ENCODE data around the gene POU2F1. TPM values are rescaled to one million over a fixed set of nuclear protein-coding genes. Genes with fewer than 3 reads are reported as not detected.

Gene POU2F1
- 10 to 100 TPM in 3 of 4 donors, 1 to 10 TPM in 1; 8.1 to 16.6 (median 16.2) TPM for polyA plus RNA-seq (ENCODE audit: insufficient read length in 4 of 4)

DNA sequence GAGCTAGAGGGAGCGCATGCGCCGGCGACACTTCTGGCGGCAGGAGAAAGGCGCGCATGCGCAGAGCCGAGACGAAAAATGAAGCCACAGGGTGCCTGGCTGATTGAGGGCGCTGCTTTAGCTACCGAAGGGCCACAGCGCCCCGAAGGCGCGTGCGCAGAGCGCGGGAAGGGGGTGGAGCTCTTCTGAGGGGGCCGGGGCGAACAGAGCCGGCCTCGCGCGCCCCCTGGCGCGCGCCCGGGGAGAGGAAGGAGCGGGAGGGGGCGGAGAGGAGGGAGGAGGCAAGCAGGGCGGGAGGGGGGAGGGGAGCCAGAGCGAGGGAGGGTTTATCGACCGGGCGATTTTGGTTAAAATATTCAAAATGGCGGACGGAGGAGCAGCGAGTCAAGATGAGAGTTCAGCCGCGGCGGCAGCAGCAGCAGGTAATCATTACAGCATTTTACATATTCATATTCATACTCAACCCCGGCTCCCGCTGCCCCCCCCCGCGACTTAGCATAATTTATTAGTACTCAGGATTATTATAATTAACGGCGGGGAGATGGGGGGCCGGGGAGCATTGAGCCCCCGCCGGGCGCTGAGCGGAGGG lies at the start of gene POU2F1:
POU2F1 (plus strand) TSS at position 350 of the 589 bp plus-strand sequence; CDS start at position 362, 12 bp downstream.
- DNase-seq (ENCODE audit: low read depth in 4 of 4, low spot score in 3 of 4), result peak; percentile 97 to 100 (median 99)

DNA sequence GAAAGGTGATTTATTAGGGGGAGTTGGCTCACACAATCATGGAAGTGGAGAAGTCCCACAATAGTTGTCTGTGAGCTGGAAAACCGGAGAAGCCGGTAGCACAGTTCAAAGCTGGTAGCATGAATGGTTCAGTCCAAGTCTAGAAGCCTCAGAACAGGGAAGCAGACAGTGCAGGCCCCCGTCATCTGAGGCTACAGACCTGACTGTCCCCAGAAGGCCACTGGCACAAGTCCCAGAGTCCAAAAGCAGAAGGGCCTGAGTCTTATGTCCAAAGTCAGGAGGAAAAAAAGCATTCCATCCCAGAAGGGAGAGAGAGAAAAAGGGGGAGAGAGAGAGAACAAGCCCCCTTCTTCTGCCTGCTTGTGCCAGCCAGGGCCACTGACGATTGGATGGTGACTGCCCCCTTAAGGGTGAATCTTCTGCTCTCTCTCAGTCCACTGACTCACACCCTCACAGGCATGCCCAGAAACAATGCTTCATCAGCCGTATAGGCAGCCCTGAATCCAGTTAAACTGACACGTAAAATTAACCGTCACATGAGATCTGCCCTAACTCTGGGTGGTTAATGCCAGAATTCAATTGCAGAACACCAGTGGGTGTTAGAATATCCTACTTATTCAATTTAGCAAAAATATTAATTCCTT lies 49.3 kb upstream of the POU2F1 start:
- no peak for DNase-seq (ENCODE audit: low read depth in 4 of 4, low spot score in 3 of 4)

DNA sequence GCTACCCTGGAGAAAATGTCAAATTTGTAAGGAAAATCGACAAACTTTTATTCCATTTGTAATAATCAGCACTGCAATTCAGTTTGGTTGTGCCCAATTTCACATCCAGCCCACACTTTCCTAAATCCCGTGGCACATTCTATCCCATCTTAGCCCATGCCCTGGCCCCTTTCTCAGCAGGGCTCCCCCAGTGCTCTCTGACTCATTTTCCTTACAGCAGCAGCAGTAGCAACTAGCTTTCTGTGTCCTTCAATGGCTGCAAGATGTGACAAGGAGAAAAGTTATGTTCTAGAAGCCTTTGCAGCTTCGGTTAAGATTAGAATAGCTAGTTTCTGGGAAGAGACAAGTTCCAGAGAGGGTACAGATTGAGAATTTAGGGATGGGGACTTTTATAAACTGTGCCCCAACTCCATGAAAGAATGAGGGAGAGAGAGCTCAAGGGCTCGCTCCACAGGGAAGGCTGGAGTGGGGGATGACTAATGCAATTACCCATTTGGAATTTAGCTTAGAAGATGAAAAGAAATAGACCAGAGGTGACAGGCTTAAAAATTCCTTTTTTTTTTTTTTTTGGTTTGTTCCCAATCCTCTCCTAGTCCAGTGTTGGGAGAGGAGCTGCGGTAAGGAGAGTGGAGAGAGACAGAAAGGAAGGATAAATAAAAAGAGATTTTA lies 47.0 kb upstream of the POU2F1 start:
- DNase-seq (ENCODE audit: low read depth in 4 of 4, low spot score in 3 of 4), result no peak

DNA sequence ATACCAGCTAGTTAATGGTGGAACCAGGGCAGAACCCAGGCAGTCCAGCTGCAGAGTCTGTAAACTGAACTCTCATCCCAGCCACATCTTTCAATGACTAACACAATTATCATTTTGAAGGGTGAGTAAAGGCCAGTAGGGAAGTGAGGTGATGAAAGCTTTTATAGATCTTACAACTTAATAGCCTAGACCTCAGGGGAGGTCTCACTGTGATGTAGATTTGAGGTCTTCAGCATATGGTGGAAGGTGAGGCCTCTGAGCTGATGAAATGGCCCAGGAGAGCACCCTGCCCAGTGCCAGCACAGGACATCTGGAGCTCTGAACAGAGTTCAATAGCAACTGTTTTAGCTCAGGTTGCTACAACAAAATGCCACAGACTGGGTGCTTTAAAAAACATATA lies 44.8 kb upstream of the POU2F1 start:
- no peak for DNase-seq (ENCODE audit: low read depth in 4 of 4, low spot score in 3 of 4)

DNA sequence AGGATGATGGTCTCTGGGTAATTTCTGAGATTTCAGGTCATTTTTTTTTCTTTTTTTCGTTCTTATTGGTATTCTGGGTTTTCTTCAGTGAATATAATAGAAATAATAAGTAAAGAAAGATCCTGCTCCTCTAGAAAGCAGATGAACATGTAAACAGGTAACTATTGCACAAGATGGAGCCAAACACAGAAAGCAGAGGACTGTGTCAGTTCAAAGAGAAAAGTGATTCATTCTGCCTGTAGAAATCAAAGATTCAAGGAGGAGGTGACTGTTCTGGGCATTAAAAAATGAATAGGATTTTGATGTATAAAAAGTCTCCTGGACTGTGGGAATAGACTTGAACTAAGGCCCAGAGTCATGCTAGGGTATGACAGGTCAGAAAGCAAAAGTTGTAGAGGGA lies 41.9 kb upstream of the POU2F1 start:
- DNase-seq (ENCODE audit: low read depth in 4 of 4, low spot score in 3 of 4), result no peak

DNA sequence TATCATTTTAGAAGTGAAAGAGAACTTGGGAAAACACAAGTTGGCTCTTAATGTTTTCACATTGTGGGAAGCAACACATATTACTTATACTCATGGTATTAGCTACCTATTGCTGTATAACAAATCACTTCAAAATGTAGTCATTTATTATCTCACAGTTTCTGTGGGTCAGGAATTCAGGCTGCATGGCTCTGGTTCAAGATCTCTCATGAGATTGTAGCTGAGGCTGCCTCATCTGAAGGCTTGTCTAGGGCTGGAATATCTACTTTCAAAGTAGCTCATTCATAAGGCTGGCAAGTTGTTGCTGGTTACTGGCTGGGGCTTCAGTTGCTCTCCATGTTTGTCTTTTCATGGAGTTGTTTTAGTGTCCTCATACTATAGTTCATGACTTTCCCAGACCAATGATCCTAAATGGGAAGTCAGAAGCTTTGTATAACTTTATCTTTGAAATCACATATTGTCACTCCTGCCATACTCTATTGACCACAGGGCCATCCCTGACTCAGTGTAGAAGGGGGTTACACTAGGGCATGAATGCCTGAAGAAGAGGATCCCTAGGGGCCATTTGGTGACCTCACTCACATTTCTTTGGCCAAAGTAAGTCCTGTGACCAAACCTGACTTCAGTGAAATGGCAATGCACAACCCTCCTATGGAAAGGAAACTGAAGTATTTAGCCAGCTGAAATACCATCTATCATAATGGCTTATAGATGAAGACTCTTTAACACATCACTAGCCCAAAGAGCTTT lies 37.9 kb upstream of the POU2F1 start:
- DNase-seq (ENCODE audit: low read depth in 4 of 4, low spot score in 3 of 4), result no peak

DNA sequence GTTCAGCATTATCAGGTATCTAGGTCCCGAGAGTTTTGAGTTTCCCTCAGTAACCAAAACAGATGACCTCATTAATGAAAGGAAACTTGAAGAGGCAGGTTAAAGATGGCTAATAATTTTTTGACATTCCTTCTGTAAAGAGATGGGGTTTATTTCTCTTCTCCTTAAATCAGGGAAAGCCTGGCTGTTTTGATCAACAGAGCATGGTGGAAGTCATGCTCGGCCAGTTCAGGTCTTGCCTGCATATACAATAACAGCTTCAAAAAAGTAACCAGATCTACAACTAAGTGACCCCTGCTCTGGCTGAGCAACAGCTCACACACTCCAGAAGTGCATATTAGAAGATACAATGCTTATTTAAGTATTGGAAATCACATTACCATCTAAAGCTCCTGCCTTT lies 36.6 kb upstream of the POU2F1 start:
- no peak for DNase-seq (ENCODE audit: low read depth in 4 of 4, low spot score in 3 of 4)

DNA sequence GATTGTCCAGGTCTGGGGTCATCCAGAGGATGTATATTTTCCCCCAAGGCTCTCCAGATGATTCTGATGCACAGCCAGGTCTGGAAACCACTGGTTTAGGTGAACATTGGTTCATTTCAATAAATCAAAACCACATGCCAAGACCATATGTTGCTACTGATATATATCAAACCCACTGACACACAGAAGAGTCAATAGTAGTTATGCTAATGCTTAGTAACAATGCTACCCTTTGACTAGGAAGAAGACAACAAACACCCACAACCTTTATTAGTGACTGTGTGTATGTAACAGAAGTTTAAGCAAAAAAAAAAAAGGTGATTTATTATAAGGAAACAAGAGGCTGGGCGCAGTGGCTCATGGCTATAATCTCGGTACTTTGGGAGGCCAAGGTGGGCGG lies 35.6 kb upstream of the POU2F1 start:
- no peak for DNase-seq (ENCODE audit: low read depth in 4 of 4, low spot score in 3 of 4)

DNA sequence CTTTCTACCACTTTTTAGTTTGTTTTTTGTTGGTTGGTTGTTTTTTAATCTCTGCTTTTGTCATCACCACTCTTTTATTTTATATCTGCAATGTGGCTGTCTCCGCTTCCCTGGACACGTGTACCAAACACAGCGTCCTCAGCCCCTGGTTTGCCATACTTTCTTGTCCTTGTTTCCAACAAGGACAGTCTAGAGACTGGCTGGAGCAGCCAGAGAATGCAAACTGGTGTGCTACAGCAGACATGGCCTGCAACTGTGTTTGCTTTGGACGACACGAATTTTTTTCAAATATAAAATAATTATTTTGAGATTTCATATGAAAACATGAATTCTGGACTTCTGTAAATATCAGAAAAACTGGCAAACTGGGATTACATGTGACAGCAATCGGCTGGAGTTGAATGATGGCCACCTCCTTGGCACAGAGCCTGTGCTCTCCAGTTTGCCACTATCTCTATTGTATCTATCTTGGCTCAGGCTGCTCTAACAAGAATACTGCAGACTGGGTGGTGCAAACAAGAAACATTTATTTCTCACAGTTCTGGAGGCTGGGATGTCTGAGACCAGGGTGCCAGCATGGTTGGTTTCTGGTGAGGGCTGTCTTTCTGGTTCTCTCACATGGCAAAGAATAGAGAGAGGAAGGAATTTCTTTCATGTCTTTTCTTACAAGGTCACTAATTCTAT lies 34.6 kb upstream of the POU2F1 start:
- no peak for DNase-seq (ENCODE audit: low read depth in 4 of 4, low spot score in 3 of 4)

DNA sequence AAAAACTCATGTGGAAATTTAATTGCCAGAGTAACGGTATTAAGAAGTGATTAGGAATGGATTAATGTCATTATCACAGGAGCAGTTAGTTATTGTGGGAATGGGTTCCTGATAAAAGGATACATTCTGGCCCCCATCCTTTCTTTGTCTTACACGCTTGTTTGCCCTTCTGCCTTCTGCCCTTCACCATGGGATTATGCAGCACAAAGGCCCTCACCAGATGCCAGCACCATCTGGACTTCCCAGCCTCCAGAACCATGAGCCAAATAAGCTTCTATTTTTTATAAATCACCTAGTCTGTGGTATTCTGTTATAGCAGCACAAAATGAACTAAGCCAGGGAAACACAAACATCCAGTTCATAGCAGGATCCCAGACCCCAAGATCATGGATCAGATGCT lies 33.9 kb upstream of the POU2F1 start:
- no peak for DNase-seq (ENCODE audit: low read depth in 4 of 4, low spot score in 3 of 4)

DNA sequence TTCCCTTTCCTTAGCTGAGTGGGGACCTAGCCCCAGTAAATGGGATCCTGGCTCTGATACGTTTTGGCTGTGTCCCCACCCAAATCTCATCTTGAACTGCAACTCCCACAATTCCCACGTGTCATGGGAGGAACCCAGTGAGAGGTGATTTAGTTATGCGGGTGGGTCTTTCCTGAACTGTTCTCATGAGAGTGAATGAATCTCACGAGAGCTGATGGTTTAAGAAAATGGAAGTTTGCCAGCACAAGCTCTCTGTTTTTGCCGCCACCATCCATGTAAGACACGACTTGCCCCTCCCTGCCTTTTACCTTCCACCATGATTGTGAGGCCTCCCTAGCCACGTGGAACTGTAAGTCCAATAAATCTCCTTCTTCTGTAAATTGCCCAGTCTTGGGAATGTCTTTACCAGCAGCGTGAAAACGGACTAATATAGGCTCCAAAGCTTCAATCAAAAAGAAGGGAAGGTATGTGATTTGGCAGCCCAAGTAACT lies 29.9 kb upstream of the POU2F1 start:
- DNase-seq (ENCODE audit: low read depth in 4 of 4, low spot score in 3 of 4), result no peak

DNA sequence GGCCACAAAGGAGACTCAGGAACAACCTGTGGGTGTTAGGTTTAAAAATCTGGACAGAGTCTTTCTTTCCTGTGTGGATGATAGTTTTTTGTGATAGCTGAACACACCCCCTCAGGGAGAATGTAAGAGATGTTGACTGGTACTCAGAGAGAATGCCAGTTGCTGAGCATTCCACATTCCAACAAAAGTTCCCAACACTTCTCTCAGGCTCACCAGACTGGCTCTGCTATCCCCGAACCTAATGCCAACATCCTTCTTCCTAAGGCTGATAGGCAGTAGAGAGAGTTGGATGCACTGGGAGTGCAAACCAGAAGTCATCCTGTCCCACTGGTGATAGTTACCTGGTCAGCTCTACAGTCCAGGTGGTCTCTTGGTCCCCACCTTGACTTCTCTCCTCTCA lies 28.7 kb upstream of the POU2F1 start:
- DNase-seq (ENCODE audit: low read depth in 4 of 4, low spot score in 3 of 4), result no peak

DNA sequence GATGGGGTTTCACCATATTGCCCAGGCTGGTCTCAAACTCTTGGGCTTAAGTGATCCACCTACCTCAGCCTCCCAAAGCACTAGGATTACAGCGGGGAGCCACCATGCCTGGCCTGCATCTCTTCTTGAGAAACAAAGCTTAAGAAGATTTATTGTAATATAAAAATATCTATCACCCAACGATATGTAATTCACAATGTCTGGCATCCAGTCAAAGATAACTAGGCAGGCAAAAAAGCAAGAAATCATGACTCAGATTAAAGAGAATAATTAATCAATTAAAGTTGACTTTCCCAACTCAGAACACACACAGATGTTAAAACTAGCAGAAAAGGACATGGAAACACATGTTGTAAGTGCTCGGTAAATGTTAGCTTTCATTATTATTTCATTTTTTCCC lies 26.5 kb upstream of the POU2F1 start:
- no peak for DNase-seq (ENCODE audit: low read depth in 4 of 4, low spot score in 3 of 4)

DNA sequence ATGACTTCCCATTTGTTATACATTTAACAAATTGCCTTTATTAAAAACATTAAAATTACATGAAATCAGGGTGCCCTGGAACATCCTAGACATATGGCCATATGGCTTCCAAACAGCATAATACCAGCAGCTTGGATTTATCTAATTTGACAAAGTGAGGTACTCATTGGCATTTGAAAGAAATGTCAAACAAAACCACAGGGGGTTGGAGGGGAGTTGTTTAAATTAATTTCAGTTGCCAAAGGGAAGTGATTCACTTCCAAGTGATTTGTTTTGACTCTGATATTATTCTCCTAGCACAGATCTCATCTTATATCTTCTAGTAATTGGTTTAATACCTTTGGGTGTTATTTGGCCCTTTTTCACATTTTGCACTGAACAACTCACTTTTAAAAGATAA lies 24.5 kb upstream of the POU2F1 start:
- DNase-seq (ENCODE audit: low read depth in 4 of 4, low spot score in 3 of 4), result no peak

DNA sequence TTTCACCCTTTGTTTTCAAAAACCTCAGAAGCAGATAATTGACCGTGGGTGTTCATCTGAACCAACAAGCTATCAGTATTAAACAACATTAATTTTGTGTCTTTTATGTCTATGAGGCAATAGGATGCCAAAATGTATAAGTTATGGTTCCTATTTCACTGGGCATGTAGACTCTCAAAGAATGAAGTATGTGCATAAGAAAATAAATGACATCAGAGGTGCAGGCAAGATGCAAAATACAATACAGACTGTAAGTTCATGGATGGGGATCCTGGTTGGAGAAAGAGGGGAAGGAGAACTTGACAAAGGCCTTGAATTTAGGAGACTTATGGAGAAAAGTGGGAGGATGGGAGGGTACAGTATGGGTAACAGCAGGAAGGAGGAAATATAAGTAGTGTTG lies 23.4 kb upstream of the POU2F1 start:
- DNase-seq (ENCODE audit: low read depth in 4 of 4, low spot score in 3 of 4), result no peak

DNA sequence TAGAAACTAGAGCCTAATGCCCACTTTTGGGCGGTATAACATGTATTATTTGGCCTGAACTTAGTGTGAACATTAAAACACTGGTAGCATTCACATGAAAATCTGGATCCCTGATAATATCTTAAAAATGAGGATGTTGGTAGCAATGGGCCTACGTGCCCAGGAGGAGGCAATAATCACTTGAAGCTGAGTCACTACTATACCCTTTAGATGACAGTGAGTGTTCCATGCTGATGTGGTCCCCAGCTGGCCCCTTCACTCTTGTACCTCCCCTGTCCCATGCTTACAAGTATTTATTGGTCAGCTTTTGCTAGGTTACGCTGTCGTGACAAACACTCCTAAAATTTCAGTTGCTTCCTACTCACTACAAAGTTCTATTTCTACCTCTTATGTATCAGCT lies 23.0 kb upstream of the POU2F1 start:
- DNase-seq (ENCODE audit: low read depth in 4 of 4, low spot score in 3 of 4), result no peak

DNA sequence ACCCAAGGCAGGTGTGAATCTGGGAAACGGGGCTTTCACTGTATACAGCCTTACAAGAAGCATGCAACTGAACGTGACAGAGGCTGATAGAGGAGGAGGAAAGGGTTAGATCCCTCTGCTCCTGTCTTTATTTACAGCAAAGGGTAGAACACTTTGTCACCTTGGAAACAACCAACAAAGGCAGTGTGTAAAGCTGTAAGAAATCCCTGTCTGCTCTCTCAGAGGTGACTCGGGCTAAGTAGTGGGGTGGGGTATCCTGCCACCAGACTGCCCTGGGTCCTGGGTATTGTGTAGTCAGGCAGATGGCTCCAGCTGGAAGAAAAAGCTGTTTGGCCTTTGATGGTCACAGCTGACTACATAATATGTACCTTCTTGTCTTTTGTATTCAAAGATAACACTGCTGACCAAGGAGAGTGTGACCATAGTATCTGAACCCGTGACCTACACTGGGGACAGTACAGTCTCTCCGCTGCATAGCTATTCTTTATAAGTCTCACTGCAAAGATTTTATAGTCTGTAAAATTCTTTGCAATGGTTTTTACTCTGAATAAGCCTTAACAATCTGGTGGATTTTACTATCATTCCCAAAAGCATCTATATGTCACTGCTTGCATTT lies 22.1 kb upstream of the POU2F1 start:
- no peak for DNase-seq (ENCODE audit: low read depth in 4 of 4, low spot score in 3 of 4)

DNA sequence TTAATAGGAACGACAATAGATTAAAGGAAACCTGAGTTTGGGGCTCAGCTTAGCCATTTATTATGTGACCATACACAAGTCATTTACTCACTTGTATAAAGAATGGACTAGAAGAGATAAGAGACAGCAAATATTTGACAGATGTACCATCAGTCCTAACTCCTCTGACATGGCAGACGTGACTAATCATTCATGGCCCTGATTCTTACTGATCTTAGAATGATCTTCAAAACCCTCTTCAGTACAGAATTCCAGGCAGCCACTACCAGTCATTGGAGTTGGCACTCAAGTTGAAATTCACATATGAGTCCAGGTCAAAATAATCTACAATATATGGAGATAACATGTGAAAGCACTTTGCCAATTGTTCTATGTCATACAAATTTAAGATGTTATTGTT lies 21.0 kb upstream of the POU2F1 start:
- no peak for DNase-seq (ENCODE audit: low read depth in 4 of 4, low spot score in 3 of 4)

DNA sequence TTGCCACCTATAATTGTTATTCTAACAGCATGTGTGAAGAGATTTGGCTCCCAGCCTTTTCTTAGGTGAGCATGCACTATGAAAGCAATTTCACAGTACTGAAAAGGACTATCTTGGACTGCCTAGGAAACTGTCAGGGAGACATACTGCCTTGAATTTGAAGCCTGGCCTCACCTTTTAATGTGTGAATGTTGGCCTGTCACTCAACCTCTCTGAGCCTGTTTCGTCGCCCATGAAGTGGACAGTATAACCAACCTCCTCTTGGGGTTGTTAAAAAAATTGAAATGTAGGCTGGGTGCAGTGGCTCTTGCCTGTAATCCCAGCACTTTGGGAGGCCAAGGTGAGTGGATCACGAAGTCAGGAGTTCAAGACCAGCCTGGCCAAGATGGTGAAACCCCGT lies 20.4 kb upstream of the POU2F1 start:
- DNase-seq (ENCODE audit: low read depth in 4 of 4, low spot score in 3 of 4), result no peak

DNA sequence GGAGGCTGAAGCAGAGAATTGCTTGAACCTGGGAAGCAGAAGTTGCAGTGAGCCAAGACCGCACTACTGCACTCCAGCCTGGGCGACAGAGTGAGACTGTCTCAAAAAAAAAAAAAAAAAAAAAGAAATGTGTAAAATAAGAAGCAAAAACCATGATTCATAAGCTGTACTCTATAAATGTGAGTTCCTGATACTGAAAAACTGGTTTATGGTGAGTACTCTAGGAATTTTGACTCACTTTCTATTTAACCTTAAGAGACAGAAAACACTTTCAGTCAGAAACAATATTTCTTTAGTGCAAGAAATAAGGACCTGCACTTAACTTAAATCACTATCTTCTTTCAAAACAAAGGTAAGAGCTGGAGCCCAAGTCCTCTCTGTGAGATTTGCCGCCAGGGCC lies 19.9 kb upstream of the POU2F1 start:
- DNase-seq (ENCODE audit: low read depth in 4 of 4, low spot score in 3 of 4), result no peak
